Esophagus muscularis mucosa (tissue), 4 donors: Measurements from ENCODE around the gene ANKRD13D.

Experiments used
- CTCF ChIP-seq, 3 experiments: fragments of 200-600 bp in 2 of 3; fragments of 450-650 bp in 1 of 3; sonication (generic) in 2 of 3; IDR thresholded peaks; one replicate each; pipeline ENCODE4 v1.5.1; 2017 to 2019; ENCODE audit warnings: antibody characterized with exemption in 3 of 3, mild to moderate bottlenecking in 2 of 3, moderate library complexity in 1 of 3
- EP300 ChIP-seq: sonication (generic); formaldehyde crosslinking; IDR thresholded peaks from one replicate; pipeline ENCODE4 v1.6.1; 2017; ENCODE audit warnings: antibody characterized with exemption
- POLR2A ChIP-seq: fragments of 450-650 bp; IDR thresholded peaks from one replicate; pipeline ENCODE4 v1.6.1; 2017; ENCODE audit warnings: antibody characterized with exemption, moderate library complexity, mild to moderate bottlenecking, low read depth
- POLR2AphosphoS5 ChIP-seq, 2 donors: sonication (generic); formaldehyde crosslinking; IDR thresholded peaks; one replicate each; pipeline ENCODE4 v1.6.1; 2017; ENCODE audit warnings: antibody characterized with exemption in 2 of 2

- TF ChIP-seq POLR2AphosphoS5 (IDR thresholded peaks at IDR 0.05): no peak
- TF ChIP-seq CTCF (IDR thresholded peaks at IDR 0.05): no peak
- no peak for TF ChIP-seq POLR2A
- TF ChIP-seq EP300: no peak
Measured at GRCh38 chr11:67332081-67332691, 43.1 kb downstream of the ANKRD13D start.
